SK-N-SH (cell line): Measurements from ENCODE around the gene TM9SF4.

ENCODE experiments used
- EP300 ChIP-seq, 2 experiments: IDR thresholded peaks; 2 replicates each; pipeline versions ENCODE4 v1.4.0 to v1.6.1; 2012; ENCODE audit warnings: borderline replicate concordance in 1 of 2, low read depth in 1 of 2, low read length in 1 of 2
- FOSL2 ChIP-seq: IDR thresholded peaks from 2 replicates; pipeline ENCODE4 v1.4.0; 2012; ENCODE audit warnings: low read depth, mild to moderate bottlenecking, moderate library complexity, borderline replicate concordance
- GABPA ChIP-seq: IDR thresholded peaks from 2 replicates; pipeline ENCODE4 v1.4.0; 2012; ENCODE audit warnings: low read depth, mild to moderate bottlenecking
- MEF2A ChIP-seq: IDR thresholded peaks from 2 replicates; pipeline ENCODE4 v1.4.0; 2012; ENCODE audit warnings: low read depth, borderline replicate concordance
- RAD21 ChIP-seq: IDR thresholded peaks from 2 replicates; pipeline ENCODE4 v1.6.1; 2012; ENCODE audit warnings: mild to moderate bottlenecking, low read length
- TEAD4 ChIP-seq: IDR thresholded peaks from 2 replicates; pipeline ENCODE4 v1.4.0; 2012; ENCODE audit warnings: mild to moderate bottlenecking, borderline replicate concordance; ENCODE audit not compliant: insufficient read depth
- YY1 ChIP-seq: IDR thresholded peaks from 2 replicates; pipeline ENCODE4 v1.4.0; 2012; ENCODE audit warnings: low read depth, mild to moderate bottlenecking
- TF ChIP-seq, protein P1 (sequence below): IDR thresholded peaks from 2 replicates; pipeline ENCODE4 v1.4.0; 2012; ENCODE audit warnings: low read depth
- TF ChIP-seq, protein P2 (sequence below): IDR thresholded peaks from 2 replicates; pipeline ENCODE4 v1.4.0; 2012; ENCODE audit warnings: low read depth, borderline replicate concordance
- TF ChIP-seq, protein P3 (sequence below): fragments of 200-600 bp; sonication (generic); IDR thresholded peaks from 2 replicates; pipeline ENCODE4 v1.6.1; 2017; ENCODE audit warnings: antibody characterized with exemption, mild to moderate bottlenecking, moderate library complexity

DNA sequence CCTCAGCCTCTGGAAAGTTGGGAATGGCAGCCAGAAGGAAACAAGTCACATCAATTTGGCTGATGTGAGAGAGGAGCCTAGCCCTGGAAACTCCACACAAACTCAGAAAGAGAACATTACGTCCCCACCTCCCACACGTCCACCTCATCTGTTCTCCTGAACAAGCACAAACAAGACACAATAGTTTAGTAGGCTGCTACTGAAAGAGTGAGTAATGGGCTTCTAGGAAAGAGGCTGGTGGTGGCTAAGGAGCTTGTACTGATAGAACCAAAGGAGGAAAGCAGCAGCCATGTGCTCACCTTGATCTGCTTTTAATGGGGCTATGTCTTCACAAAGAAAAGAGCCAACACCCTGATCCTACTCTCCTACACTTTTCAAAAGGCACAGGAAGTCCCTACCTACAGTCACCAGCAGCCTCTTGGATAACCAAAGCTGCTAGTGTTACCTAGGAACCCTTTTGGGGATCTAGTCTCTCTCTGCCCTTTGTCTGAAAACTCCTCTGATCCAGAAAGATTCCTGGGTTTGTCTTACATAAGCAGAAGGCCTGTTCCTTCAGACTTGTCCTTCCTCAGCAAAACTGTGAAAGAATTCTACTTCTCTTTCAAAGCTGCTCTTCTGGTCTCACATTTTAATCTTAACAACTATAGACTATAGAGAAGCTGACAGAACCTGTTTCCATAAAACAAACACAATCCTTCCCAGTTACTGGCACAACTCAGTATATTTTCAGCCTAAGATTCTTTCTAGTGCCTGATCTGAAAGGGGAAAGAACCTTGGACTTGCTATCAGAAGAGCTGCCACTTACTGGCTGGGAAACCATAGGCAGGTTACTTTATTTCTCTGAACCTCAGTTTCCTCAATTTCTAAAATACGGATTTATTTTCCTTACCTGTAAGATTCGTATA, 94.9 kb downstream of the TM9SF4 start:
- TF ChIP-seq GABPA: no peak
- TF ChIP-seq, protein P1, sequence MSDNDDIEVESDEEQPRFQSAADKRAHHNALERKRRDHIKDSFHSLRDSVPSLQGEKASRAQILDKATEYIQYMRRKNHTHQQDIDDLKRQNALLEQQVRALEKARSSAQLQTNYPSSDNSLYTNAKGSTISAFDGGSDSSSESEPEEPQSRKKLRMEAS: no peak
- no peak for TF ChIP-seq YY1
- TF ChIP-seq, protein P2, sequence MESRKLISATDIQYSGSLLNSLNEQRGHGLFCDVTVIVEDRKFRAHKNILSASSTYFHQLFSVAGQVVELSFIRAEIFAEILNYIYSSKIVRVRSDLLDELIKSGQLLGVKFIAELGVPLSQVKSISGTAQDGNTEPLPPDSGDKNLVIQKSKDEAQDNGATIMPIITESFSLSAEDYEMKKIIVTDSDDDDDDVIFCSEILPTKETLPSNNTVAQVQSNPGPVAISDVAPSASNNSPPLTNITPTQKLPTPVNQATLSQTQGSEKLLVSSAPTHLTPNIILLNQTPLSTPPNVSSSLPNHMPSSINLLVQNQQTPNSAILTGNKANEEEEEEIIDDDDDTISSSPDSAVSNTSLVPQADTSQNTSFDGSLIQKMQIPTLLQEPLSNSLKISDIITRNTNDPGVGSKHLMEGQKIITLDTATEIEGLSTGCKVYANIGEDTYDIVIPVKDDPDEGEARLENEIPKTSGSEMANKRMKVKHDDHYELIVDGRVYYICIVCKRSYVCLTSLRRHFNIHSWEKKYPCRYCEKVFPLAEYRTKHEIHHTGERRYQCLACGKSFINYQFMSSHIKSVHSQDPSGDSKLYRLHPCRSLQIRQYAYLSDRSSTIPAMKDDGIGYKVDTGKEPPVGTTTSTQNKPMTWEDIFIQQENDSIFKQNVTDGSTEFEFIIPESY: no peak
- TF ChIP-seq MEF2A: no peak
- TF ChIP-seq, protein P3, sequence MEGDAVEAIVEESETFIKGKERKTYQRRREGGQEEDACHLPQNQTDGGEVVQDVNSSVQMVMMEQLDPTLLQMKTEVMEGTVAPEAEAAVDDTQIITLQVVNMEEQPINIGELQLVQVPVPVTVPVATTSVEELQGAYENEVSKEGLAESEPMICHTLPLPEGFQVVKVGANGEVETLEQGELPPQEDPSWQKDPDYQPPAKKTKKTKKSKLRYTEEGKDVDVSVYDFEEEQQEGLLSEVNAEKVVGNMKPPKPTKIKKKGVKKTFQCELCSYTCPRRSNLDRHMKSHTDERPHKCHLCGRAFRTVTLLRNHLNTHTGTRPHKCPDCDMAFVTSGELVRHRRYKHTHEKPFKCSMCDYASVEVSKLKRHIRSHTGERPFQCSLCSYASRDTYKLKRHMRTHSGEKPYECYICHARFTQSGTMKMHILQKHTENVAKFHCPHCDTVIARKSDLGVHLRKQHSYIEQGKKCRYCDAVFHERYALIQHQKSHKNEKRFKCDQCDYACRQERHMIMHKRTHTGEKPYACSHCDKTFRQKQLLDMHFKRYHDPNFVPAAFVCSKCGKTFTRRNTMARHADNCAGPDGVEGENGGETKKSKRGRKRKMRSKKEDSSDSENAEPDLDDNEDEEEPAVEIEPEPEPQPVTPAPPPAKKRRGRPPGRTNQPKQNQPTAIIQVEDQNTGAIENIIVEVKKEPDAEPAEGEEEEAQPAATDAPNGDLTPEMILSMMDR: no peak
- no peak for TF ChIP-seq FOSL2
- no peak for TF ChIP-seq EP300 (IDR thresholded peaks at IDR 0.05; ENCODE audit: borderline replicate concordance in 1 of 2, low read depth in 1 of 2, low read length in 1 of 2)
- TF ChIP-seq RAD21: no peak
- no peak for TF ChIP-seq TEAD4
